Left lung (tissue), 10 donors: ENCODE measurements around the gene ITGA8. TPM values are rescaled to one million over a fixed set of nuclear protein-coding genes. Genes with fewer than 3 reads are reported as not detected.

ENCODE experiments used
- ATAC-seq: fragments of 200-7000 bp; cut with Tn5 transposase; one replicate; pipeline ENCODE4 v1.9.1; 2020; ENCODE audit warnings: moderate library complexity
- DNase-seq, 4 donors: peaks; one replicate each; pipeline ENCODE4 v3.0.0-alpha.2; 2013 to 2020
- H3K27ac ChIP-seq, 2 donors: fragments of 200-600 bp; sonication (generic) in 1 of 2; one replicate each; pipeline versions ENCODE4 v1.5.0 to v1.8.0; 2020 to 2021
- H3K27me3 ChIP-seq, 2 donors: fragments of 200-600 bp; sonication (generic) in 1 of 2; one replicate each; pipeline versions ENCODE4 v1.5.0 to v1.8.0; 2020 to 2021
- H3K36me3 ChIP-seq, 2 donors: fragments of 200-600 bp; sonication (generic) in 1 of 2; one replicate each; pipeline versions ENCODE4 v1.5.0 to v1.8.0; 2020 to 2021
- H3K4me1 ChIP-seq, 2 donors: fragments of 200-600 bp; one replicate each; pipeline ENCODE4 v1.8.0; 2021
- H3K4me3 ChIP-seq, 2 donors: fragments of 200-600 bp; sonication (generic) in 1 of 2; one replicate each; pipeline versions ENCODE4 v1.5.0 to v1.8.0; 2020 to 2021; ENCODE audit warnings: mild to moderate bottlenecking in 1 of 2
- H3K9me3 ChIP-seq, 2 donors: fragments of 200-600 bp; sonication (generic) in 1 of 2; one replicate each; pipeline versions ENCODE4 v1.5.0 to v1.8.0; 2020 to 2021
- intact Hi-C, 2 donors: fragments of 100-400 bp; cut with DNase I; formaldehyde crosslinking; loops; one replicate each; pipeline versions ENCODE4 v1.11.2 to v1.14.2; 2022
- polyA plus RNA-seq, 6 donors: library from polyadenylated mRNA; unstranded; fragments of 120-200 nt; gene quantifications; one replicate each; pipeline ENCODE4 v1.2.1, GENCODE V29; 2013; ENCODE audit not compliant: insufficient read length in 6 of 6
- total RNA-seq, 2 donors: library from RNA; stranded (reverse); fragmentation: NEBNext Ultra II Directional; extraction: Animal tissue kit (Norgen Biotek cat#: 25700); gene quantifications; one replicate each; pipeline ENCODE4 v1.2.1, GENCODE V29; 2021
- TF ChIP-seq, protein P1 (sequence below), 2 donors: fragments of 200-600 bp; sonication (generic) in 1 of 2; IDR thresholded peaks; one replicate each; pipeline versions ENCODE4 v1.5.0 to v1.8.0; 2021; ENCODE audit warnings: antibody characterized with exemption in 2 of 2
- donor health status: DM: no; HTN: yes; CAD: no.
- donor health status: DM: no; HTN: no; CAD: no.

ITGA8 gene
- total and polyA plus RNA-seq, 8 donors, result 23.7 to 83.3 (median 67.3) TPM

DNA sequence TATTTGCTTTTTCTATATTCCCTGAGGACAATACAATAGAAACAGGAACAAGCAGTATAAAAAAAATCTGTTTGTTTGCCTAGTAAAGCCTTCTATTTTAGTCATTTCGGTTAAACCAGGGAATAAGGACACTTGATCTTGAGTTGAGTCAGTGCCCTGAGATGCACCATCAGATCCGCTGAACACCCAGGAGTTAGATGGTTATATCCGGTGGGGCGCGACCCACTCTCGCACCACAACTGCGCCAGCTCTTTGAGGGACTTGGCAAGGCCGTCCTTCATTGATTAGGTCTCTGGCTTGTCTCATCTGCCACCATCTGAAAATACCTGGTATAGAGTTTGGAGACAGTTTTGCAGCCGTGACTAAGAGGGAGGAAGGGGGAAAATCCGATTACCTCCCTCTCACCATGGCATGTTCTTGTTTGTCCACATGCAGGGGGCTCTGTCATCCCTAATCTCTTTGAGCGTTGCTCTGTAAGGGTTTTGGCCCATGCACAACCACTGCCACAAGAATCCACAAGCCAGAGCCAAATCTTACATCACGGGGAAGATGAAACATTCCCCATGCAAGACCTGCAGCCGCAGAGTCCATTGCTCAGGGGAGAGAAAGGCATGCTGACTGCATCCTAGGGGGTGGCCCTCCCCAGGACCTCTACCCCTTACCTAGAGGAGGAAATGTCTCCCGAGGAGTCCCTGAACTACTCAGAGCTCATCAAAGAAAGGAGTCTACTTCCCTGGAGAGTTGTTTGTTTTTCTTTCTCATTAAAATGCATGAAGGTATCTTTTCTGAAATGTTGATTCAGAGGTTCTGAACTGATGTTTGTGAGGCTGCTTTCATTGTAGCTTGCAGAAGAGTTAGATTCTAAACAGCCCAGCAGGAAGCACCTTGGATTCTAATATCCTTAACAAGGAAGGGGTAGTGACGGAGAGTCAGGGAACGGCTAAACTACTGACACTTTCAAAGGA lies 247.0 kb downstream of the ITGA8 start:
- Histone ChIP-seq H3K9me3 (no peaks in the 10 kb centered on the region), H3K4me3 (no peak overlapping the region), H3K27ac (no peak overlapping the region), H3K4me1 (peaks cover 0 to 4% of the 10 kb centered on the region in 2 donors), H3K27me3 (peaks cover 0 to 16% of the 10 kb centered on the region in 2 donors), H3K36me3 (no peaks in the 10 kb centered on the region)
- intact Hi-C loops, result no loop called here
- DNase-seq (peak in 1 of 4 donors; percentile 42), ATAC-seq (no peak)
- TF ChIP-seq, protein P1, sequence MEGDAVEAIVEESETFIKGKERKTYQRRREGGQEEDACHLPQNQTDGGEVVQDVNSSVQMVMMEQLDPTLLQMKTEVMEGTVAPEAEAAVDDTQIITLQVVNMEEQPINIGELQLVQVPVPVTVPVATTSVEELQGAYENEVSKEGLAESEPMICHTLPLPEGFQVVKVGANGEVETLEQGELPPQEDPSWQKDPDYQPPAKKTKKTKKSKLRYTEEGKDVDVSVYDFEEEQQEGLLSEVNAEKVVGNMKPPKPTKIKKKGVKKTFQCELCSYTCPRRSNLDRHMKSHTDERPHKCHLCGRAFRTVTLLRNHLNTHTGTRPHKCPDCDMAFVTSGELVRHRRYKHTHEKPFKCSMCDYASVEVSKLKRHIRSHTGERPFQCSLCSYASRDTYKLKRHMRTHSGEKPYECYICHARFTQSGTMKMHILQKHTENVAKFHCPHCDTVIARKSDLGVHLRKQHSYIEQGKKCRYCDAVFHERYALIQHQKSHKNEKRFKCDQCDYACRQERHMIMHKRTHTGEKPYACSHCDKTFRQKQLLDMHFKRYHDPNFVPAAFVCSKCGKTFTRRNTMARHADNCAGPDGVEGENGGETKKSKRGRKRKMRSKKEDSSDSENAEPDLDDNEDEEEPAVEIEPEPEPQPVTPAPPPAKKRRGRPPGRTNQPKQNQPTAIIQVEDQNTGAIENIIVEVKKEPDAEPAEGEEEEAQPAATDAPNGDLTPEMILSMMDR (IDR thresholded peaks at IDR 0.05), result no peak

DNA sequence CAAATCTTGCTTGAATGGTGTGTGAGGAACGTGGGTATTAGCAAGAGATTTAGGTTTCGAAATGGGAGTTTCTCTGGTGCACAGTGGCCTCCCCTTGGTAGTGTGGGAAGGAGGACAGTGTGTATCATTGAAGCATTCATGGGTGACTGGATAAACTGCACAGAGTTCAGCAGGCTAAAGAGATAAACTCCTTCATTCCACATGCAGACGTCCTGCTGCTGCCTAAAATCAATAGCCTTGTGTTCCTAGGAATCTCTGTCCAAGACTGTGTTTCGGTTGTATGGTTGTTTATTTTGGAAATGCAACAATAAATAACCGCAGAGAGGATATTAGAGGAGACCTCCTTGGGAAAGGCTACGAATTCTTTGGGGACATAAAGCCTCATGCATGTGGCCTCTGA lies 247.7 kb downstream of the ITGA8 start:
- H3K27ac ChIP-seq, result no peak overlapping the region
- intact Hi-C loops, result no loop called here
- H3K36me3 ChIP-seq, result no peaks in the 10 kb centered on the region
- TF ChIP-seq, protein P1 (IDR thresholded peaks at IDR 0.05), result no peak
- H3K27me3 ChIP-seq, result peaks cover 0 to 16% of the 10 kb centered on the region in 2 donors
- ATAC-seq, result no peak
- no peak overlapping the region for H3K4me3 ChIP-seq
- H3K4me1 ChIP-seq, result peaks cover 0 to 4% of the 10 kb centered on the region in 2 donors
- no peak for DNase-seq
- no peaks in the 10 kb centered on the region for H3K9me3 ChIP-seq

DNA sequence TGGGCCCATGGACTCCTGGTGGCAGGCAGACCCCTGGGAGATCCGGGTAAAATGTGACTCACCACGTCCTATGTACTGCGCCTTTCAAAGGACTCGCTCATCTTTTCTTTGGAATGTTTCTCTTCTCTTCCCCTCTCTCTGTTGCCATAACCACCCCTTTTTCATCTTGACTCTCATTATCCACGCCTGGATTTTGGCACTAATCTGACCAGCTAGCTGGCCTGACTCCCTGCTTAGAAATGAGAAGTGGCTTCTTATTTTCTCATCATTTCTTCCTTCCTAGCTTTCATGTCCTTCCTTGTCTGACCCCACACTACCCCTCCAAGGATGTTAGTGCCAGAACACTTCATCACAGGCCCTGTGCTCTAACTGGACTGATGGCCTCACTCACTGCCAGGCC lies 250.6 kb downstream of the ITGA8 start:
- Histone ChIP-seq H3K4me1 (peaks cover 0 to 4% of the 10 kb centered on the region in 2 donors), H3K27me3 (peaks cover 0 to 14% of the 10 kb centered on the region in 2 donors), H3K36me3 (no peaks in the 10 kb centered on the region), H3K9me3 (no peaks in the 10 kb centered on the region), H3K27ac (no peak overlapping the region), H3K4me3 (no peak overlapping the region)
- ATAC-seq (no peak), DNase-seq (peak in 2 of 4 donors; percentile 66 to 74)
- TF ChIP-seq, protein P1 (IDR thresholded peaks at IDR 0.05), result no peak
- intact Hi-C loops, result no loop called here

DNA sequence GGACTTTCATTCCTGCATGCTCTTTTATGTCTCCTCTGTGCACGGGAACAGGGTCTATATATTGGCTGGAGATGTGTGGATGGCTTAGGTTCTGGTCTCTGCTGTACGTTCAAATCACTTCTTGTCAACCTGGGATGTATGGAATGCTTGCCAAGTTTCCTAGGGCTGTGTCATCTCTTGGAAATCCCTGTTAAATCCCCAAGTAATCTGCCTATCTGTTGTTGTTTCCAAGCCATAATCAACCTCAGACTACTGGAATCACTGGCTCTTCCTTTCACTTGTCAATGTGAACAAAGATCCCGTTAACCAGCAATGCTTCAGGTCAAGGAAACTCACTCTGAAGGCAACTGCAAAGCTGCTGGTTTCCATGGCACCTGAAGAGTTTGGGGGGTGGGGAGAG lies 255.3 kb downstream of the ITGA8 start:
- Histone ChIP-seq H3K27me3 (no peaks in the 10 kb centered on the region), H3K36me3 (no peaks in the 10 kb centered on the region), H3K27ac (no peak overlapping the region), H3K9me3 (no peaks in the 10 kb centered on the region), H3K4me1 (no peaks in the 10 kb centered on the region), H3K4me3 (no peak overlapping the region)
- ATAC-seq (no peak), DNase-seq (no peak)
- intact Hi-C loops, result no loop called here
- TF ChIP-seq, protein P1 (IDR thresholded peaks at IDR 0.05), result no peak

Other genes with a start within 250 kb of the ITGA8 start
- 10 to 100 TPM; 27.5 to 29.6 TPM for gene MINDY3, start 140.6 kb upstream of the ITGA8 start, total RNA-seq
- gene MINDY3, start 140.6 kb upstream of the ITGA8 start, polyA plus RNA-seq, result 10 to 100 TPM; 41.2 to 59.7 (median 45.7) TPM